ENCODE data around the gene KCNK6. TPM values are rescaled to one million over a fixed set of nuclear protein-coding genes. Genes with fewer than 3 reads are reported as not detected.

The KCNK6 gene
- total and polyA plus RNA-seq, 4 donors = 1.2 to 4.6 (median 2.7) TPM

DNA sequence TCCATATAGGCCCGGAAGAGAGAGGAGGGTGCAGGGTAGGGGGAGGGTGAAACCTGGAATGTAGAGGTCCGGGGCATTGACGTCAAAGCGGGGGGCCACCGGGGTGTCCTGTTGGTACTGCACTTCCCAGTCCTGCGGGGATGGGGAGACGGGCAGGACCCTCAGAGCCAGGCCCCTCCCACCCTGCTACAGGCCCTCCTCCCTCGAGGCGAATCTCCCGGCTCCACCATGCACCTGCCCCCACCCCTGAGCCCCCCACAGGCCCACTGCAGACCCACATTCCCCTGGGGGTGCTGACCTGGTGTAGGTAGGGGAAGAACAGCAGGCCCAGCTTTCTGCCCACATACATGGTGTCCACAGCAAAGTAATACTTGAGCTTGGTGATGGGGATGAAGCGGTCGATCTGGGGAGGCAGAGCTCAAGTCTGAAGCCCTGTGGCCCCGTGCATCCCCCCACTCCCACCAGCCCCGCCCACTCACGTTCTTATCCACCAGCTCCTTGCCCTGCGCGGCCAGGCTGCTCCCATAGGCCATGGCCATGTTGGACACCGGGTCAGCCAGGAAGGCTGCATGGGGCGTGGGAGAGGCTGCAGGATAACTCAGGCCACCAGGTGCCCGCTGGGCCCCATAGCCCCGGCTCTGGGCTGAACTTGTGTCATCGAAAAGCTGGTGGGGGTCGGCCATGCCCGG lies 10.6 kb upstream of the KCNK6 start:
- H3K9me3 ChIP-seq (ENCODE audit: control insufficient read depth in 4 of 4, low read length in 3 of 4) = no peaks in the 10 kb centered on the region
- H3K4me1 ChIP-seq (ENCODE audit: control insufficient read depth in 4 of 4, insufficient read depth in 4 of 4, low read length in 3 of 4) = peaks cover 0 to 2% (median 0%) of the 10 kb centered on the region in 4 donors
- H3K36me3 ChIP-seq (ENCODE audit: control insufficient read depth in 4 of 4, insufficient read depth in 3 of 4, low read depth in 1 of 4, low read length in 3 of 4) = peaks cover 6 to 17% (median 6%) of the 10 kb centered on the region in 4 donors
- no peak overlapping the region for H3K9ac ChIP-seq (ENCODE audit: low read depth in 1 of 2, low read length in 2 of 2)
- no peak for DNase-seq (ENCODE audit: low spot score)
- 93% methylated on average over 24 of the region's 24 CpGs for WGBS
- no peaks in the 10 kb centered on the region for H3K27me3 ChIP-seq (ENCODE audit: control insufficient read depth in 4 of 4, insufficient read depth in 4 of 4, low read length in 3 of 4)
- no peak overlapping the region for H3K4me3 ChIP-seq (ENCODE audit: low read depth in 1 of 3, low read length in 3 of 3)
- TF ChIP-seq EGR1 (IDR thresholded peaks at IDR 0.05; ENCODE audit: low read depth in 2 of 2) (no peak), YY1 (IDR thresholded peaks at IDR 0.05) (no peak), SP1 (IDR thresholded peaks at IDR 0.05) (no peak), JUND (IDR thresholded peaks at IDR 0.05) (no peak), HNF4A (conservative IDR thresholded peaks at IDR 0.05) (no peak), FOXA1 (IDR thresholded peaks at IDR 0.05) (no peak), HNF4G (IDR thresholded peaks at IDR 0.05) (no peak), TAF1 (conservative IDR thresholded peaks at IDR 0.05) (no peak)
- TF ChIP-seq, protein P1, sequence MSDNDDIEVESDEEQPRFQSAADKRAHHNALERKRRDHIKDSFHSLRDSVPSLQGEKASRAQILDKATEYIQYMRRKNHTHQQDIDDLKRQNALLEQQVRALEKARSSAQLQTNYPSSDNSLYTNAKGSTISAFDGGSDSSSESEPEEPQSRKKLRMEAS (IDR thresholded peaks at IDR 0.05) = no peak
- TF ChIP-seq, protein P2, sequence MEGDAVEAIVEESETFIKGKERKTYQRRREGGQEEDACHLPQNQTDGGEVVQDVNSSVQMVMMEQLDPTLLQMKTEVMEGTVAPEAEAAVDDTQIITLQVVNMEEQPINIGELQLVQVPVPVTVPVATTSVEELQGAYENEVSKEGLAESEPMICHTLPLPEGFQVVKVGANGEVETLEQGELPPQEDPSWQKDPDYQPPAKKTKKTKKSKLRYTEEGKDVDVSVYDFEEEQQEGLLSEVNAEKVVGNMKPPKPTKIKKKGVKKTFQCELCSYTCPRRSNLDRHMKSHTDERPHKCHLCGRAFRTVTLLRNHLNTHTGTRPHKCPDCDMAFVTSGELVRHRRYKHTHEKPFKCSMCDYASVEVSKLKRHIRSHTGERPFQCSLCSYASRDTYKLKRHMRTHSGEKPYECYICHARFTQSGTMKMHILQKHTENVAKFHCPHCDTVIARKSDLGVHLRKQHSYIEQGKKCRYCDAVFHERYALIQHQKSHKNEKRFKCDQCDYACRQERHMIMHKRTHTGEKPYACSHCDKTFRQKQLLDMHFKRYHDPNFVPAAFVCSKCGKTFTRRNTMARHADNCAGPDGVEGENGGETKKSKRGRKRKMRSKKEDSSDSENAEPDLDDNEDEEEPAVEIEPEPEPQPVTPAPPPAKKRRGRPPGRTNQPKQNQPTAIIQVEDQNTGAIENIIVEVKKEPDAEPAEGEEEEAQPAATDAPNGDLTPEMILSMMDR (IDR thresholded peaks at IDR 0.05; ENCODE audit: low read depth, low read length, missing input control) = no peak
- TF ChIP-seq, protein P3, sequence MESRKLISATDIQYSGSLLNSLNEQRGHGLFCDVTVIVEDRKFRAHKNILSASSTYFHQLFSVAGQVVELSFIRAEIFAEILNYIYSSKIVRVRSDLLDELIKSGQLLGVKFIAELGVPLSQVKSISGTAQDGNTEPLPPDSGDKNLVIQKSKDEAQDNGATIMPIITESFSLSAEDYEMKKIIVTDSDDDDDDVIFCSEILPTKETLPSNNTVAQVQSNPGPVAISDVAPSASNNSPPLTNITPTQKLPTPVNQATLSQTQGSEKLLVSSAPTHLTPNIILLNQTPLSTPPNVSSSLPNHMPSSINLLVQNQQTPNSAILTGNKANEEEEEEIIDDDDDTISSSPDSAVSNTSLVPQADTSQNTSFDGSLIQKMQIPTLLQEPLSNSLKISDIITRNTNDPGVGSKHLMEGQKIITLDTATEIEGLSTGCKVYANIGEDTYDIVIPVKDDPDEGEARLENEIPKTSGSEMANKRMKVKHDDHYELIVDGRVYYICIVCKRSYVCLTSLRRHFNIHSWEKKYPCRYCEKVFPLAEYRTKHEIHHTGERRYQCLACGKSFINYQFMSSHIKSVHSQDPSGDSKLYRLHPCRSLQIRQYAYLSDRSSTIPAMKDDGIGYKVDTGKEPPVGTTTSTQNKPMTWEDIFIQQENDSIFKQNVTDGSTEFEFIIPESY (IDR thresholded peaks at IDR 0.05) = no peak
- TF ChIP-seq, protein P4, sequence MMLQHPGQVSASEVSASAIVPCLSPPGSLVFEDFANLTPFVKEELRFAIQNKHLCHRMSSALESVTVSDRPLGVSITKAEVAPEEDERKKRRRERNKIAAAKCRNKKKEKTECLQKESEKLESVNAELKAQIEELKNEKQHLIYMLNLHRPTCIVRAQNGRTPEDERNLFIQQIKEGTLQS (IDR thresholded peaks at IDR 0.05) = no peak
- TF ChIP-seq, protein P5, sequence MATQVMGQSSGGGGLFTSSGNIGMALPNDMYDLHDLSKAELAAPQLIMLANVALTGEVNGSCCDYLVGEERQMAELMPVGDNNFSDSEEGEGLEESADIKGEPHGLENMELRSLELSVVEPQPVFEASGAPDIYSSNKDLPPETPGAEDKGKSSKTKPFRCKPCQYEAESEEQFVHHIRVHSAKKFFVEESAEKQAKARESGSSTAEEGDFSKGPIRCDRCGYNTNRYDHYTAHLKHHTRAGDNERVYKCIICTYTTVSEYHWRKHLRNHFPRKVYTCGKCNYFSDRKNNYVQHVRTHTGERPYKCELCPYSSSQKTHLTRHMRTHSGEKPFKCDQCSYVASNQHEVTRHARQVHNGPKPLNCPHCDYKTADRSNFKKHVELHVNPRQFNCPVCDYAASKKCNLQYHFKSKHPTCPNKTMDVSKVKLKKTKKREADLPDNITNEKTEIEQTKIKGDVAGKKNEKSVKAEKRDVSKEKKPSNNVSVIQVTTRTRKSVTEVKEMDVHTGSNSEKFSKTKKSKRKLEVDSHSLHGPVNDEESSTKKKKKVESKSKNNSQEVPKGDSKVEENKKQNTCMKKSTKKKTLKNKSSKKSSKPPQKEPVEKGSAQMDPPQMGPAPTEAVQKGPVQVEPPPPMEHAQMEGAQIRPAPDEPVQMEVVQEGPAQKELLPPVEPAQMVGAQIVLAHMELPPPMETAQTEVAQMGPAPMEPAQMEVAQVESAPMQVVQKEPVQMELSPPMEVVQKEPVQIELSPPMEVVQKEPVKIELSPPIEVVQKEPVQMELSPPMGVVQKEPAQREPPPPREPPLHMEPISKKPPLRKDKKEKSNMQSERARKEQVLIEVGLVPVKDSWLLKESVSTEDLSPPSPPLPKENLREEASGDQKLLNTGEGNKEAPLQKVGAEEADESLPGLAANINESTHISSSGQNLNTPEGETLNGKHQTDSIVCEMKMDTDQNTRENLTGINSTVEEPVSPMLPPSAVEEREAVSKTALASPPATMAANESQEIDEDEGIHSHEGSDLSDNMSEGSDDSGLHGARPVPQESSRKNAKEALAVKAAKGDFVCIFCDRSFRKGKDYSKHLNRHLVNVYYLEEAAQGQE (IDR thresholded peaks at IDR 0.05) = no peak
- H3K27ac ChIP-seq (ENCODE audit: low read depth in 1 of 2, low read length in 2 of 2) = no peak overlapping the region

DNA sequence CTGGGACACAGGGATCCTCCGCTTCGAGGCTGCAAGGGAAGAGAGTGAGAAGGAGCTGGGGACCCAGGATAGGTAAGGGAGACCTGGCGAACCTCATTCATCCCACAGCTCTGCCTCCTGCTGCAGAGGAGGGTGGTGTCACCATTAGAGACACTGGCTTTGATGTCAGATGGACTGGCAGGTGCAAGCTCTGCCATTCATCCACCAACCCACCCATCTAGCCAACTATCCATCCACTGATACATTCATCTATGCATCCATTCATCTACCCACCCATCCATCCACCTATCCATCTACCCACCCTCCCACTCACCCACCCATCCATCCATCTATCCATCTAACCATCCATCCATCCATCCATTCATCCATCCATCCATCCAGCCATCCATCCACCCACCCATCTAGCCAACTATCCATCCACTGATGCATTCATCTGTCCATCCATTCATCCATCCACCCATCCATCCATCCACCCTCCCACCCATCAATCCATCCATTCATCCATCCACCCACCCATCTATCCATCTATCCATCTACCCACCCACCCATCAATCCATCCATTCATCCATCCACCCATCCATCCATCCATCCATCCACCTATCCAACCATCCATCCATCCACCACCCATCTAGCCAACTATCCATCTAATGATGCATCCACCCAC lies 9.9 kb upstream of the KCNK6 start:
- H3K27ac ChIP-seq (ENCODE audit: low read depth in 1 of 2, low read length in 2 of 2) = no peak overlapping the region
- H3K27me3 ChIP-seq (ENCODE audit: control insufficient read depth in 4 of 4, insufficient read depth in 4 of 4, low read length in 3 of 4) = no peaks in the 10 kb centered on the region
- H3K4me1 ChIP-seq (ENCODE audit: control insufficient read depth in 4 of 4, insufficient read depth in 4 of 4, low read length in 3 of 4) = peaks cover 0 to 2% (median 0%) of the 10 kb centered on the region in 4 donors
- H3K9ac ChIP-seq (ENCODE audit: low read depth in 1 of 2, low read length in 2 of 2) = no peak overlapping the region
- 95% methylated on average over 3 of the region's 3 CpGs for WGBS
- DNase-seq (ENCODE audit: low spot score) = no peak
- peaks cover 6 to 17% (median 6%) of the 10 kb centered on the region in 4 donors for H3K36me3 ChIP-seq (ENCODE audit: control insufficient read depth in 4 of 4, insufficient read depth in 3 of 4, low read depth in 1 of 4, low read length in 3 of 4)
- no peaks in the 10 kb centered on the region for H3K9me3 ChIP-seq (ENCODE audit: control insufficient read depth in 4 of 4, low read length in 3 of 4)
- TF ChIP-seq, protein P4 (IDR thresholded peaks at IDR 0.05) = no peak
- TF ChIP-seq FOXA1 (IDR thresholded peaks at IDR 0.05) (no peak), NR2F2 (IDR thresholded peaks at IDR 0.05) (no peak), FOXA2 (IDR thresholded peaks at IDR 0.05) (no peak), RXRA (IDR thresholded peaks at IDR 0.05) (no peak), SP1 (IDR thresholded peaks at IDR 0.05) (no peak)
- TF ChIP-seq, protein P3 (IDR thresholded peaks at IDR 0.05) = no peak
- TF ChIP-seq, protein P1 (IDR thresholded peaks at IDR 0.05) = no peak
- H3K4me3 ChIP-seq (ENCODE audit: low read depth in 1 of 3, low read length in 3 of 3) = no peak overlapping the region
